Ovary (tissue), 3 donors: ENCODE measurements around the gene TLR9.

Experiments used
- EP300 ChIP-seq: sonication (generic); formaldehyde crosslinking; IDR thresholded peaks from one replicate; pipeline ENCODE4 v1.6.1; 2017; ENCODE audit warnings: antibody characterized with exemption
- POLR2A ChIP-seq: fragments of 450-650 bp; IDR thresholded peaks from one replicate; pipeline ENCODE4 v1.6.1; 2017; ENCODE audit warnings: antibody characterized with exemption, mild to moderate bottlenecking, moderate library complexity
- TF ChIP-seq, protein P1 (sequence below), 3 donors: fragments of 450-650 bp in 2 of 3; fragments of 200-600 bp in 1 of 3; IDR thresholded peaks; one replicate each; pipeline versions ENCODE4 v1.5.1 to v1.8.0; 2016 to 2022; ENCODE audit warnings: antibody characterized with exemption in 3 of 3, mild to moderate bottlenecking in 1 of 3
- donor health status: DM: no; HTN: no; CAD: no.

DNA sequence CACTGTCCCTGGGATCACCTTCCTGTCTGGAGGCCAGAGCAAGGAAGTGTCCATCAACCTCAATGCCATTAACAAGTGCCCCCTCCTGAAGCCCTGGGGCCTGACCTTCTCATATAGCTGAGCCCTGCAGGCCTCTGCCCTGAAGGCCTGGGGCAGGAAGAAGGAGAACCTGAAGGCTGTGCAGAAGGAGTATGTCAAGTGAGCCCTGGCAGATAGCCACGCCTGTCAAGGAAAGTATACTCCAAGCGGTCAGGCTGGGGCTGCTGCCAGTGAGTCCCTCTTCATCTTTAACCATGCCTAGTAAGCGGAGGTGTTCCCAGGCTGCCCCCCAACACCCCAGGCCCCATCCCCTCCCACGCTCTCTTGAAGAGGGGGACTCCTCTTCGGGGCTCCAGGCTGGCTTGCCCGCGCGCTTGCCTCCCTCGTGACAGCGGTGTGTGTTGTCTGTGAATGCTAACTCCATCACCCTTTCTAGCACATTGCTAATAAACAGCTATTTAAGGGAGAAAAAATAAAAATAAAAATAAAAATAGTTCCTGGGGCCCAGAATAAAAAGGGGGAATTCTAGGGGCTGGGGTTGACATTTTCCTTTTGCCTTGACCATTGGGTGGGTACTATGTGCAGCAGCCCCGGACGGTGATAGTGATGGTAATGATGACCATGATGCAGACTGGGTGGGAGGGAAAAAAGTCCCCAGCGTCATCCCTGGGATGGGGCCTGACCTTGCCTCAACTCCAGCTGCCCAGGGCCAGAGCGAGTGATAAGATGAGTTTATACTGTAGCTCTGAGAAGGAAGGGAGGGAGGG lies 30.8 kb downstream of the TLR9 start:
- TF ChIP-seq, protein P1, sequence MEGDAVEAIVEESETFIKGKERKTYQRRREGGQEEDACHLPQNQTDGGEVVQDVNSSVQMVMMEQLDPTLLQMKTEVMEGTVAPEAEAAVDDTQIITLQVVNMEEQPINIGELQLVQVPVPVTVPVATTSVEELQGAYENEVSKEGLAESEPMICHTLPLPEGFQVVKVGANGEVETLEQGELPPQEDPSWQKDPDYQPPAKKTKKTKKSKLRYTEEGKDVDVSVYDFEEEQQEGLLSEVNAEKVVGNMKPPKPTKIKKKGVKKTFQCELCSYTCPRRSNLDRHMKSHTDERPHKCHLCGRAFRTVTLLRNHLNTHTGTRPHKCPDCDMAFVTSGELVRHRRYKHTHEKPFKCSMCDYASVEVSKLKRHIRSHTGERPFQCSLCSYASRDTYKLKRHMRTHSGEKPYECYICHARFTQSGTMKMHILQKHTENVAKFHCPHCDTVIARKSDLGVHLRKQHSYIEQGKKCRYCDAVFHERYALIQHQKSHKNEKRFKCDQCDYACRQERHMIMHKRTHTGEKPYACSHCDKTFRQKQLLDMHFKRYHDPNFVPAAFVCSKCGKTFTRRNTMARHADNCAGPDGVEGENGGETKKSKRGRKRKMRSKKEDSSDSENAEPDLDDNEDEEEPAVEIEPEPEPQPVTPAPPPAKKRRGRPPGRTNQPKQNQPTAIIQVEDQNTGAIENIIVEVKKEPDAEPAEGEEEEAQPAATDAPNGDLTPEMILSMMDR (IDR thresholded peaks at IDR 0.05), result no peak
- TF ChIP-seq EP300 (no peak), POLR2A (no peak)
